Measurements from ENCODE around the gene ZNF625.

GRCh38 chr19:12126707-12127106 lies 29.8 kb downstream of the ZNF625 start:
- TF ChIP-seq GATA2 (IDR thresholded peaks at IDR 0.05; ENCODE audit: low read depth, low read length) = no peak
- no peak for TF ChIP-seq GATA3 (IDR thresholded peaks at IDR 0.05; ENCODE audit: low read depth, low read length)
